Body of pancreas (tissue), 4 donors: ENCODE data around the gene ALKBH7. TPM values are rescaled to one million over a fixed set of nuclear protein-coding genes. Genes with fewer than 3 reads are reported as not detected.

Experiments
- ATAC-seq: fragments of 150-250 bp; one replicate; pipeline ENCODE4 v1.9.1; 2016
- DNase-seq, 4 donors: peaks; one replicate each; pipeline ENCODE4 v3.0.0-alpha.2; 2019
- H3K27ac ChIP-seq, 4 donors: fragments of 200-600 bp; sonication (generic); 1 replicate in 3 of 4; 2 replicates in 1 of 4; pipeline versions ENCODE4 v1.5.1 to v1.6.1; 2016 to 2019; ENCODE audit warnings: mild to moderate bottlenecking in 1 of 4, mixed read lengths in 1 of 4, moderate library complexity in 1 of 4
- H3K27me3 ChIP-seq, 2 donors: fragments of 200-600 bp; sonication (generic); one replicate each; pipeline ENCODE4 v1.6.0; 2016; ENCODE audit warnings: mild to moderate bottlenecking in 1 of 2
- H3K36me3 ChIP-seq, 2 donors: fragments of 200-600 bp; sonication (generic); replicated peaks in 1 of 2; 2 replicates each; pipeline ENCODE4 v1.5.1; 2016; ENCODE audit warnings: low read depth in 2 of 2; ENCODE audit not compliant: insufficient read depth in 1 of 2
- H3K4me1 ChIP-seq: fragments of 200-600 bp; sonication (generic); one replicate; pipeline ENCODE4 v1.6.0; 2016
- H3K4me3 ChIP-seq, 2 donors: fragments of 200-600 bp; sonication (generic); 1 replicate in 1 of 2; 2 replicates in 1 of 2; pipeline ENCODE4 v1.5.1; 2016 to 2019
- H3K9me3 ChIP-seq, 3 donors: fragments of 200-600 bp; sonication (generic); 1 replicate in 2 of 3; 2 replicates in 1 of 3; pipeline ENCODE4 v1.5.1; 2016
- CTCF ChIP-seq, 7 experiments: fragments of 450-650 bp in 4 of 7; fragments of 200-600 bp in 3 of 7; sonication (generic) in 3 of 7; IDR thresholded peaks; one replicate each; pipeline ENCODE4 v1.5.1; 2016 to 2019; ENCODE audit warnings: antibody characterized with exemption in 7 of 7
- POLR2A ChIP-seq, 3 donors: fragments of 450-650 bp; IDR thresholded peaks; one replicate each; pipeline ENCODE4 v1.6.1; 2016; ENCODE audit warnings: antibody characterized with exemption in 3 of 3, mild to moderate bottlenecking in 2 of 3
- WGBS, 2 donors: methylation state at CpG; one replicate each; pipeline ENCODE4 v1.1.5; 2017; 5-methylcytosine and 5-hydroxymethylcytosine counted together
- intact Hi-C: fragments of 100-400 bp; cut with DNase I; formaldehyde crosslinking; loops from one replicate; pipeline ENCODE4 v1.15.1; 2023
- total RNA-seq, 2 donors: library from RNA; depleted of rRNA; stranded (reverse); fragments of >200 nt; gene quantifications; one replicate each; pipeline ENCODE4 v1.1.0, GENCODE V29; 2016

Gene ALKBH7
- total RNA-seq = 10 to 100 TPM; 41.2 to 64.6 TPM

- intact Hi-C loops = no loop called here
- Histone ChIP-seq H3K4me1 (peaks cover 6% of the 10 kb centered on the region), H3K4me3 (peak within 1 kb of the TSS; percentile 75 to 92), H3K27me3 (no peaks in the 10 kb centered on the region), H3K9me3 (no peaks in the 10 kb centered on the region), H3K27ac (peak within 1 kb of the TSS; percentile 95 to 98 (median 96)), H3K36me3 (peaks cover 6 to 8% of the 10 kb centered on the region in 2 donors)
- ATAC-seq = peak; percentile 87
- whole genome bisulfite sequencing, 2 donors = 0 to 1% methylated on average over 5 to 37 of the region's 47 CpGs
- TF ChIP-seq POLR2A (IDR thresholded peaks at IDR 0.05) = peak; percentile 48 to 72 (median 71)
- peak in 1 of 7 experiments; percentile 8 for TF ChIP-seq CTCF (IDR thresholded peaks at IDR 0.05)
- DNase-seq = peak; percentile 99 to 100 (median 100)
Measured at GRCh38 chr19:6372594-6373095, at the start of gene ALKBH7. ALKBH7 (plus strand) TSS chr19:6372794; CDS start chr19:6372821, 27 bp downstream.

- no peaks in the 10 kb centered on the region for H3K4me1 ChIP-seq
- DNase-seq = no peak
- no peaks in the 10 kb centered on the region for H3K9me3 ChIP-seq
- H3K4me3 ChIP-seq = no peak overlapping the region
- WGBS, 2 donors = 64 to 65% methylated on average over 4 of the region's 4 CpGs
- no peak for TF ChIP-seq POLR2A (IDR thresholded peaks at IDR 0.05)
- TF ChIP-seq CTCF (IDR thresholded peaks at IDR 0.05) = no peak
- H3K27ac ChIP-seq = no peak overlapping the region
- intact Hi-C loops = no loop called here
- no peaks in the 10 kb centered on the region for H3K27me3 ChIP-seq
- H3K36me3 ChIP-seq = no peaks in the 10 kb centered on the region
- ATAC-seq = no peak
Measured at GRCh38 chr19:6324757-6325156, 47.8 kb upstream of the ALKBH7 start.

DNA sequence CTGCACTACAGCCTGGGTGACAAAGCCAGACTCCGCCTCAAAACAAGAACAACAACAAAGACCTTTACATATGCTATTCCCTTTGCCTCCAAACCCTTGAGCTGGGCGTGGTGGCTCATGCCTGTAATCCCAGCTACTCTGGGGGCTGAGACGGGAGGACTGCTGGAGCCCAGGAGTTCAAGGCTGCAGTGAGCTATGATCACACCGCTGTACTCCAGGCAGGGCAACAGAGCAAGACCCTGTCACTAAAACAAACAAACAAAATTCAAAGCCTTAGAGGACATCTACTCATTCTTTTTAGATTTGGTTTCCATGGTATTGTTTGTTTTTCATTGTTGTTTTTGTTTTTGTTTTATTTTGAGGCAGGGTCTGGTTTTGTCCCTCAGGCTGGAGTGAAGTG is 47.0 kb upstream of the ALKBH7 start:
- no peak overlapping the region for H3K27ac ChIP-seq
- no peaks in the 10 kb centered on the region for H3K4me1 ChIP-seq
- intact Hi-C loops = no loop called here
- no peaks in the 10 kb centered on the region for H3K27me3 ChIP-seq
- H3K36me3 ChIP-seq = no peaks in the 10 kb centered on the region
- TF ChIP-seq CTCF (IDR thresholded peaks at IDR 0.05) (no peak), POLR2A (IDR thresholded peaks at IDR 0.05) (no peak)
- H3K4me3 ChIP-seq = no peak overlapping the region
- ATAC-seq (no peak), DNase-seq (no peak)
- WGBS, 2 donors = 78 to 82% methylated on average over 4 of the region's 4 CpGs
- H3K9me3 ChIP-seq = no peaks in the 10 kb centered on the region

DNA sequence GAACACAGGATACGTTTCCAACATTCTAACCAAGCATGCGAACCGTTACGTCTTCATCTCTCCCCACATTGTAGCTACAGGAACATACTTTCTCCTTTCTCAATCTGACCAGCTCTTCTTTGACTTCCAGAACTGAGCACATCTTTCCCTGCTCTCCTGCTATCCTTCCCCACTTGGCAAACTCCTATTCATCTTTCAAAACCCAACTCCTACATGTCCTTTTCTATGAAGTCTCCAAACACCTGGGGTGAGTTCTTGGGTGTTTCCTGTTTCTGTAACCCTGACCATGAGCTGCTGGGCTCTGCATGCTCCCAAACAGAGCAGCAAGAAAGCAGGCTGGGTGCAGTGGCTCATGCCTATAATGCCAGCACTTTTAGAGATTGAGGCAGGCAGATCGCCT is 45.8 kb upstream of the ALKBH7 start:
- DNase-seq (no peak), ATAC-seq (no peak)
- no peaks in the 10 kb centered on the region for H3K9me3 ChIP-seq
- no peaks in the 10 kb centered on the region for H3K27me3 ChIP-seq
- no peak overlapping the region for H3K4me3 ChIP-seq
- TF ChIP-seq POLR2A (IDR thresholded peaks at IDR 0.05) = no peak
- TF ChIP-seq CTCF (IDR thresholded peaks at IDR 0.05) = no peak
- no peaks in the 10 kb centered on the region for H3K4me1 ChIP-seq
- H3K27ac ChIP-seq = no peak overlapping the region
- intact Hi-C loops = no loop called here
- WGBS, 2 donors = 75 to 82% methylated on average over 5 of the region's 5 CpGs
- H3K36me3 ChIP-seq = no peaks in the 10 kb centered on the region

GRCh38 chr19:6333439-6333838 is 39.2 kb upstream of the ALKBH7 start, which contains the start of gene ACER1:
ACER1 (minus strand) TSS chr19:6333612; CDS start chr19:6333551, 61 bp downstream.
- H3K27ac ChIP-seq = no peak within 1 kb of the TSS
- H3K9me3 ChIP-seq = no peaks in the 10 kb centered on the region
- no peak within 1 kb of the TSS for H3K4me3 ChIP-seq
- H3K36me3 ChIP-seq = no peaks in the 10 kb centered on the region
- intact Hi-C loops = no loop called here
- no peak for ATAC-seq
- H3K4me1 ChIP-seq = no peaks in the 10 kb centered on the region
- TF ChIP-seq POLR2A (IDR thresholded peaks at IDR 0.05) = no peak
- TF ChIP-seq CTCF (IDR thresholded peaks at IDR 0.05) = no peak
- DNase-seq = no peak
- no peaks in the 10 kb centered on the region for H3K27me3 ChIP-seq
- 64 to 83% methylated on average over 2 to 17 of the region's 17 CpGs for WGBS, 2 donors
